AG04449 (cell line): ENCODE data around the gene PTCHD4.

Source experiments
- CTCF ChIA-PET: fragments of 350-600 bp; formaldehyde crosslinking; extraction: SDS; loops from one replicate; lab custom pipeline; 2021; ENCODE audit warnings: antibody characterized with exemption; lab: Yijun Ruan, JAX
- POLR2A ChIA-PET: fragments of 400-600, 350-600 bp; formaldehyde crosslinking; extraction: SDS; loops from one replicate; lab custom pipeline; 2020; ENCODE audit warnings: antibody characterized with exemption, inconsistent platforms; lab: Yijun Ruan, JAX
- DNase-seq: peaks from one replicate; pipeline ENCODE4 v3.0.0-alpha.2; 2010; ENCODE audit warnings: low read depth, low spot score
- H3K4me3 ChIP-seq: 2 replicates; pipeline ENCODE4 v1.5.1; 2011; ENCODE audit warnings: low read depth, mild to moderate bottlenecking, control low read depth, low read length
- CTCF ChIP-seq: IDR thresholded peaks from one replicate; pipeline ENCODE4 v1.5.1; 2011; ENCODE audit warnings: mild to moderate bottlenecking, moderate library complexity, low read length, control low read depth, inconsistent platforms; ENCODE audit not compliant: insufficient read depth; ENCODE audit errors: missing control alignments

PTCHD4 gene

GRCh38 chr6:48067148-48067712 lies 43.8 kb downstream of the PTCHD4 start:
- POLR2A ChIA-PET, result no interaction called here
- no peak for DNase-seq
- no peak for TF ChIP-seq CTCF
- no peak overlapping the region for H3K4me3 ChIP-seq
- CTCF ChIA-PET, result no interaction called here

- ChIA-PET CTCF (no interaction called here), POLR2A (no interaction called here)
- no peak overlapping the region for H3K4me3 ChIP-seq
- no peak for DNase-seq
- TF ChIP-seq CTCF, result no peak
Measured at GRCh38 chr6:48061265-48061990, 49.6 kb downstream of the PTCHD4 start.
